IPS-11a (cell line): ENCODE data around the gene PELI2.

Source experiments
- H3K4me3 ChIP-seq: one replicate; pipeline ENCODE4 v1.5.1; 2013; ENCODE audit warnings: low read depth, low read length, control low read depth

Gene PELI2

DNA sequence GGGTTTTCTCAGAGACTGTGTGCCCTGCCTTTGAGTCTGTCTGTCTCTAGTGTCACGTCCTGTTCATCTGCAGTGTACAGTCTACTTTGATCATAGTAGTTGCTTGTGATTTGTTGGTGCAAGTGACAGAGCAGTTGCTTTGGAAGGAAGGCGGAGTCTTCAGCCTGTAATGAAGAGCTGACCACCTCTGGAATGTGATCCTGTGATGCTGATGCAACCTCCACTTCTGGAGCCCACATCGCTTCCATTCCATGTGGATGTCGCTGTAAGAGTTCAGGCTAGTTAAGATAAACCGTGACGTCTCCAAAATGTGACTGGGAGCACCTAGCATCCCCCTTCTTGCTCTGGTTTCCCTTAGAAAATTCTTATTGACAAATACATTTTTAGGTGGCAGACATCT is 51.8 kb downstream of the PELI2 start:
- H3K4me3 ChIP-seq = no peak overlapping the region

- H3K4me3 ChIP-seq = no peak overlapping the region
These were observed 52.7 kb downstream of the PELI2 start for GRCh38 chr14:56170877-56171422.

DNA sequence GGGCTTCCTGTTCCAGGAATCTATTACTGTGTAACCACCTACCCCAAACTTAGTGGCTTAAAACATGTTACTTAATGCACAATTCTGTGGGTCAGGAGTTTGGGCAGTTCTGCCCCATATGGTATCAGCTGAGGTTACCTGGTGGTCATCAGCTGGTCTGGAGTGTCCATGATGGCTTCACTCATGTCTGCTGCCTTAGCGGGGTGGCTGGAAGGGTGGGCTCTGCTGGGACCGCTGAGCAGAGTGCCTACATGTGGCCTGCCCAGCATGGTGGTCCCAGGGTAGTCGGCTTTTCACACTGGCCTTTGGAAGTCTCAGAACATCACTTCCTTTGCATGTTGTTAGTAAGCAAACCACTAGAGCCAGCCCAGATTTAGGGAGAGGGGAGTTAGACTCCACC is 53.9 kb downstream of the PELI2 start:
- H3K4me3 ChIP-seq = no peak overlapping the region

GRCh38 chr14:56172571-56172971 is 54.4 kb downstream of the PELI2 start:
- no peak overlapping the region for H3K4me3 ChIP-seq

GRCh38 chr14:56173365-56173922 is 55.2 kb downstream of the PELI2 start:
- no peak overlapping the region for H3K4me3 ChIP-seq

DNA sequence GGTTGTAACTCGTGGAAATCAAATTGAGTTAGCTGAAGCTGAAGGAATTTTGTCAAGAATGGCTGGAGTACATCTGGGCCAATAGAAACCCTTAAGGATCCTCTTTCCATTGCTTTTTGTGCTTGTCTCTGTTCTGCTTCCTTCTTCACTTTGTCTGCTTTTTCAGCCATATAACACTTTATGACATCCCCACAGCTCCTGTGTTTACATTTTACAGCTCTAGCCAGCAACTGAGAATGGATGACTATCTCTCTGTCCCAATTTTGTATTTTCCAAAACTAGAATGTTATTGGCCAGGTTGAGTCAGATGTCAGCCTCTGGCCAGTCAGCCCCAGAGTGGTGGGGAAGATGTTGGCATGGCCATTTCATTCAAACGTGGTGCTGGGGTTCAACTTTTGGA is 57.6 kb downstream of the PELI2 start:
- no peak overlapping the region for H3K4me3 ChIP-seq

- H3K4me3 ChIP-seq = no peak overlapping the region
These were observed 58.3 kb downstream of the PELI2 start for GRCh38 chr14:56176530-56176929.

DNA sequence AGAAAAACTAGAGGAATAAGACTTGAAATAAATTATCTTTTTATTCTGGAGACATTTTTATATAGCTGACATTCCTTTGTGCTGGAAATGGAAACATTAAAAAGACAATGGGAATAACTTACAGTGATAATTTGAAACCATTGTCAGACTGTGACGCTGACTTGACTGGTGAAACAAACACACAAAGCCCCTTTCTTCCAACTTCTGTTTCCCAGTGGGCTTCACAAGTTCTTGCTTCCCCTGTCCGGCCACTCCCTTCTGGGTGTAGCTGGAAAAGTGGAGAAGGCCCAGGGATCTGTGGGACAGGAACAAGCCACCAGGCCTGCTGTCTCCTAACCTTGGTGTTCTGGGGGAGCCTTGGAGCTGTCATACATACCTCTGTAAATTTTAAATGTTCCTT is 58.8 kb downstream of the PELI2 start:
- no peak overlapping the region for H3K4me3 ChIP-seq

GRCh38 chr14:56180754-56181542 is 62.7 kb downstream of the PELI2 start:
- H3K4me3 ChIP-seq = no peak overlapping the region

DNA sequence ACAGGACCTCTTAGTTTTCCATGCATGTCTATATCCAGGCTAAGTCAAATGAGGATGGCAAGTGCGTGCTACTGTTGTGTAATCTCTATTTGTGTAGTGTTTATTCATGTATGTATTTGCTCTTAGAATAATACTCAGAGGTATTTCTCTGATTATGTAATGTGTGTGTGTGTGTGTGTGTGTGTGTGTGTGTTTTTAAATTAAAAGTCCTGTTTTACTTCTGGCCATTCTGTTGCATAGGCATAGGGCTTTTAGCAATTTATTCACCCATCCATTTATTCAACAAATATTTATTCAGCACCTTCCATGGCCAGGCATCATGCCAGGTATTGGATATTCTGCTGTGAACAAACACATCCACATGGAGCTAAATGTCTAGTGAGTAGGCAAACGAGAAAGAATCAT is 63.5 kb downstream of the PELI2 start:
- no peak overlapping the region for H3K4me3 ChIP-seq

GRCh38 chr14:56182410-56182809 is 64.2 kb downstream of the PELI2 start:
- H3K4me3 ChIP-seq = no peak overlapping the region

DNA sequence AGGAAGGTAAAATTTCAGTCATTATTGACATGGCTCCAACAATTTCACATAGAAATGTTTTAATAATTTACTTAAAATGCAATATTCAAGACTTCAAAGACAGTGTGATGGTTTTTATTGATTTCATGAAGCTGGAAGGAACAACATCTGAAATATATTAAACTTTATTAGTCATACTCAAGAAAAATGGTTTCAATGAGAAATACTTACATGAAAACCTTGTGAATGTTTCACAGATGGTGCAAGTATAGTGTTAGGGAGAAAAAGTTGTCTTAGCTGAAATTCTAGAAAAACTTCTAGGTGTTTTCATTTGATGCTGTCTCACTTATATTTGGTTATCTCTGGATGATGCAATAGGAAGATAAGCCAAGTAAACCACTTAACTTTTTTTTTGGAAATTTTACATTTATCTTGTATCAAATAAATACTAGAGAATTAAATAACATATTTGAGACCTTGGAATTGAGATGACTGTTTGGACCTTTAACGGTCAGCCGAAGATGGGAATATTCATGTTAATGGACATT is 65.5 kb downstream of the PELI2 start:
- no peak overlapping the region for H3K4me3 ChIP-seq

- H3K4me3 ChIP-seq = no peak overlapping the region
These were observed 67.8 kb downstream of the PELI2 start for GRCh38 chr14:56185992-56186391.

DNA sequence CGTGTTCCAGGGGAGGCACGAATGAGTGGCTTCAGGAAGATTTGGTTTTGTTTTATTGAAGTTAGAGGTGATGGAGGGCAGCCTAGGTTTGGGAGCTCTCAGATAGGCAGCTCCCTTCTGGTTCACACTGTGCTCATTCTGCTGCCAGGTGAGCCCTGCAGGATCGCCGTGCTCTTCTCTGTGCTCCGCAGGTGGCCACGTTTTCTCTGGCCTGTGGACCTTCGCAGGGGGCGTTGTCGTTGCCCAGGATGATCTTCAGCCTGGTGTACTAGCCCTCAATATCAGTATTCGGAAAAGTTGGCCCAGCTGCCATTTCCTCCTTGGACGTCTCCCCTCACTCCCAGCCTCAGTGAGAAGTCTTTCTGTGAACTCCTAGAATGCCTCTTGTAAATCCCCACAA is 69.5 kb downstream of the PELI2 start:
- no peak overlapping the region for H3K4me3 ChIP-seq

GRCh38 chr14:56189307-56189706 is 71.1 kb downstream of the PELI2 start:
- H3K4me3 ChIP-seq = no peak overlapping the region

DNA sequence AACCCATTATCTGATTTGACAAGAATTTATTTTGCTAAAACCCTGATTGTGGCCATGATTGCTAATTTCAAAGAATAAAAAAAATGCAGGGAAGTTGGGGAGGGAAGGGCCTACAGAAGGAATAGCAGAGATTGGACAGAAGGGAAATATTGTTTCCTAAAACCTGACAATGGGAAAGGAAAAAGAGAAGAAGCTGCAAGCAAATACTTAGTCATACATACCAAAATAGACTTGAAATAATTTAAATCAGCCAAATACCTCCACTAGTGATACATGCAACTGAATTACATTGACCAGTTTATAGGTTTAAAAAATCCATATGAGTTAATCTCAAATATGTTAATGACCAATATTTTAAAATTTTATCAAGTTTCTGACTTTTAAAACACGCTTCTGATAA is 75.1 kb downstream of the PELI2 start:
- no peak overlapping the region for H3K4me3 ChIP-seq

GRCh38 chr14:56194042-56194441 is 75.8 kb downstream of the PELI2 start:
- no peak overlapping the region for H3K4me3 ChIP-seq

- no peak overlapping the region for H3K4me3 ChIP-seq
These were observed 77.0 kb downstream of the PELI2 start for GRCh38 chr14:56195223-56195622.

DNA sequence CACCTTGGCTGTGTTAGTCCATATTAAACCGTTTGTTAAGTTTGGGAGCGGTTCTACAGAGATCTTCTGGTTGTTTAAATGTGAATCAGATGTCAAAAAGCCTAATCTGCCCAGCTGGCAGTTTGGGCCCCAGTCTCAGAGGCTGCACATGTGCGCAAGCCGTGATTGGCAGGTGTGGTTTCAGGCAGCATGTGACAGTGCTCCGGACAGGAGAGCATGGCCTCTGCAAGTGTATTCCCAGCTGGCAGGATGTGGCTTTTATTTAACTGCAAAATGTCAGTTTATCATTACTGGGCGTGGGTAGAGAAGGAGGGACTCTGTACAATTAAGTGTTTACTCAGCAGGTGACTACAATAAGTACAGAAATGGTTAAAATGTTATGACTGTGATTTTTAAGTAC is 77.5 kb downstream of the PELI2 start:
- no peak overlapping the region for H3K4me3 ChIP-seq

GRCh38 chr14:56196274-56196673 is 78.1 kb downstream of the PELI2 start:
- no peak overlapping the region for H3K4me3 ChIP-seq

DNA sequence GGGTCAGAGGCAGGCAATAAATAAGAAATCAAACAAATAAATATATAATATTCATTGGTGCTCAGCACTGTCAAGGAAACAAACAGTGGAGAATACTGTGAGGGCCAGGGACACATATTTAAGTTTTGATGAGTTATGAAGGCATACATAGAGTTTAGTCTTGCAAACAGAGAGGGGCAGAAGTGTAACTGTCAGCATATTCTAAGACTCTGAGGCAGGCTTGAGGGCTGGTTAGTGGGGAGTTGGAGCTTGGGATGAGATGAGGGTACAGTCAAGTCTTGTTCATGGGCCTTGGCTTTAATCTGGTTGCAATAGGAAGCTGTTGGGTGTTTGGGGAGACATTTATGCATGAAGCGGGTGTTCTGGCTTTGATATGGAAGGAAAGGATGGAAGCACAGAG is 78.9 kb downstream of the PELI2 start:
- no peak overlapping the region for H3K4me3 ChIP-seq

GRCh38 chr14:56198438-56198837 is 80.2 kb downstream of the PELI2 start:
- H3K4me3 ChIP-seq = no peak overlapping the region
